ENCODE measurements around the gene LNX1.
"Not testable (repeated sequence)": the region's sequence is repeated elsewhere in the genome, so short reads cannot be mapped to it uniquely, and the experiment has no call there.

The LNX1 gene

DNA sequence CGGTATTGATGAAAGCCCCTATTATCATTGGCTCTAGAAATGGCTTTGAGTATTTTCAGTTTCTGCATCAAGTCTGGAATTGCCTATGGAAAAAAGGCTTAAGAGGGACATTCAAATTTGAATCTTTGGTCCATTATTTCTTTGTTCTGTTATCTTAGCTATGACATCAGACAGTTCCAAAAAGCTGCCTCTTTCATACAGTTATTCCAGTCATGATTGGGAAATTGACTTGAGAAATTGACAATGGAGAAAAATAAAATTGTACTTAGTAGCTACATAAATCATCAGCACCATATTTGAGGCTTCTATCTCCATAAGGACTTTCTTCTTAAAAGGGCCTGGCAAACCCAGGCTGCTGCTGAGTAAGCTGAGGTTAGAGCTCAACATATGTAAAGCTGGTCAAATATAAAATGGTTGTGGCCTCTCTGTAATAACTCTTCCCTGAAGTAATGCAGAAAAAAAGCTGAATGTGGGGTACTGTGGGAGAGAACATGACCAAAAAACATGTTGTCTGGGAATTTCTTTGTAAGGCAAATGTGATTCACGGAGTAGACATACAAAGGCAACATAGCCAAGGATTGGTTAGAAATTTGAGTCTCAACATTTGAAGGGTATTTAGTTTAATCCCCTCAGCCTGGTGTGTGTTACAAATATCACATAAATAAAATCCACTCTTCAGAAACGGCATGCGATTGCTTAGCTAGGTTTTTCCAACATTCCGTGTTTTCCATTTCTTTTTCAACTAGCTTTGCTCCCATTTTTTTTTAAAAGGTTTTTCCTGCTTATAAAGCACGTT lies 100.9 kb downstream of the LNX1 start:
- no peak for DNase-seq

GRCh38 chr4:53489279-53489889 lies 101.9 kb downstream of the LNX1 start:
- DNase-seq = no peak

DNA sequence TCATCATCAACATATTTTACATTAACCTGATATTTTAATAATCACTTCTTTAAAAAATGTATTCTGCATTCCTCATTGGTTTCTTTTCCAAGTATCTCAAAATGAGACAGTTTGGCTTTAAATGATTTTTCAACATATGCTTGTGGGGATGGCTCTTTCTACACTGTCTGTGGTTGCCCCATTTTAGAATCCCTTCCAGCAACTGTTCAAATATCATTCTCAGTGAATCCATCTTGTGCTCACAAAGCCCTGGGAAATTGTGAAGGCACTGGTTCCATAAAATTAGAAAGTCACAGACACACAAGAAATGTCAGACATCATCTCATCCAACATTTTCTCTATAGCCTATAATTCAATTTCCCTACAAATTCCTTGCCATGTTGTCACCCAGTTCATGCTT lies 103.5 kb downstream of the LNX1 start:
- DNase-seq = no peak

- no peak for DNase-seq
Observed at GRCh38 chr4:53485658-53486040, 105.6 kb downstream of the LNX1 start.

DNA sequence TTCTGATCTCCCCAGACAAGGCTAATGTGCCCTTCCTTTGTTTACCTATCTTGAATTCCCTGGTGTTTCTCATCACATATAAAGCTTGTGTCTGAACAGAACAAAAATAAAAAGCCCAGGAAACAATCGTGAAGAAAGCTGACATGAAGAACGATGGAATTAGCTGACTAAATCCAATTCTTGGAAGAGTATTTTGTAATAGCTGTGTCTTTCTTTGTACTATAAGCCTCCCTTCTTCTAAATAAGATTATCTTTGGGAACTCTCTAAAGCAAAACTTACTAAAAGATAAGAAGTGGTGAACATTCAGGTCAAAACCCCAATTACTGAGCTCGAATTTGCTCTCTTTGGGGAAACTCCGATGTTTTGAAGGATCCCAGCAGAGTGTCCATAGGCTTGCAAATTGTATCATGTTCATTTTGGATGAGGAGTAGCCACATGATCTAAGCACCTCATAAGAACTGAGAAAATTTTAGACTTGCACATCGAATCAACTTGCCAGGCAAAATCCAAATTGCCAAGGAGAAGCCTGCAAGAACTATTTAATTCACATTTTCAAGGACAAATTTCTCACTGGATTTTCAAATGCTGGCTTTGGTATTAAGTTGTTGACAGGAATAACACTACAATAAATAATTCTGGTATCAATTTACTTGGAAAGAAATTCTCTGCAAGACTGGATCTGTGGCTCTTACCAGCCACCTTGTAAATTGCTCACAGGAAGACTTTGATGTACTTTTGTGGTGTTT lies 106.2 kb downstream of the LNX1 start:
- no peak for DNase-seq

DNA sequence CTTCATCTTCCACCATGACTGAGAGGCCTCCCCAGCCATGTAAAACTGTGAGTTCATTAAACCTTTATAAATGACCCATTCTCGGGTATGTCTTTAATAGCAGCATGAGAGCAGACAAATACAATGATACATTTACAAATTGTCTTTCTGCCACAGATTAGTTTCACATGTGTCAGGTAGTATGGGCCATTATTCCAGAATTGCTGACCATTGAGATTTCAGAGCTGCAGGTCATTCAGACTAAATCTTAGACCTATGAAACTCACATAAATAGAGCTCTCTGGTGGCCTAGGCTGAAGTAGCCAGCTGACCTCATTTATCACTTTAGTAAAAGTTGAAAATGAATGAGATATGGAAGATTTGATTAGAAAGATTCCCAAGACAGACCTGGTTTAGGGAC lies 108.0 kb downstream of the LNX1 start:
- DNase-seq = no peak

DNA sequence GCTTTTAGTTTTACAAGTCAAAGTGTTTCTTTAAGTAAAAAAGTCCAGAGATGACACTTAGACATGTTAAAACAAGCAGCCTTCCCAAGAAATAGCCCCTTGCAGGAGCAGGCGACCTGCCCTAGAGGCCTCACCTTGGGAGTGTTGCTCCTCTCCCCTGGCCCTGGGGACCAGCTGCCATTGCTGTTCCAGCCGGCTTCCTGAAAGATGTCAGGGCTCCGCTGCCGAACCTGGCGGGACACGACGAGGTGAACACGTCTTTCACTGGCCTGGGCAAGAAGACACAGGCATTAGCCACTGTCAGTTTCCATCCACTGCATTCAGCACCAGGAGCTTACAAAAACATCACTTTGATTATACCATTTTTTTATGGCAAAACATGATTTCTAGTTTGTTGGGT lies 109.7 kb downstream of the LNX1 start:
- DNase-seq = no peak

DNA sequence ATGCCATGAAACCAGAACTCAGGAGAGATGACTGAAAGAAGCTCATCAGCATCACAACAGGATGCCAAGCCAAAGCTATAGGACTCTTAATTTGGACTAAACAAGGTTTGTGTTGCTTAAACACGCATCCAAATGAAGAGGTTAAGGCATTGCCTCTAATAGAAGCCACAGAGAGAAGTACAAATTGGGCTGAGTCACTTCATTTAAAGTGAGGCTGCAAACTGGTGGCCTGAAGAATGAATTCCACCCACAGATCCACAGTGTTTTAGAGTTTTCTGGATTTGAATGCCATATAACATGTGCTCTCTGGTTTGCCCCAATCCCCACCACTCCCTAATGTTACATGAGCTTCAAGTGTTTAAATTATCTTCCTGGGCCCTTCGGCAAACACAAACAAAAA lies 110.4 kb downstream of the LNX1 start:
- DNase-seq = no peak

DNA sequence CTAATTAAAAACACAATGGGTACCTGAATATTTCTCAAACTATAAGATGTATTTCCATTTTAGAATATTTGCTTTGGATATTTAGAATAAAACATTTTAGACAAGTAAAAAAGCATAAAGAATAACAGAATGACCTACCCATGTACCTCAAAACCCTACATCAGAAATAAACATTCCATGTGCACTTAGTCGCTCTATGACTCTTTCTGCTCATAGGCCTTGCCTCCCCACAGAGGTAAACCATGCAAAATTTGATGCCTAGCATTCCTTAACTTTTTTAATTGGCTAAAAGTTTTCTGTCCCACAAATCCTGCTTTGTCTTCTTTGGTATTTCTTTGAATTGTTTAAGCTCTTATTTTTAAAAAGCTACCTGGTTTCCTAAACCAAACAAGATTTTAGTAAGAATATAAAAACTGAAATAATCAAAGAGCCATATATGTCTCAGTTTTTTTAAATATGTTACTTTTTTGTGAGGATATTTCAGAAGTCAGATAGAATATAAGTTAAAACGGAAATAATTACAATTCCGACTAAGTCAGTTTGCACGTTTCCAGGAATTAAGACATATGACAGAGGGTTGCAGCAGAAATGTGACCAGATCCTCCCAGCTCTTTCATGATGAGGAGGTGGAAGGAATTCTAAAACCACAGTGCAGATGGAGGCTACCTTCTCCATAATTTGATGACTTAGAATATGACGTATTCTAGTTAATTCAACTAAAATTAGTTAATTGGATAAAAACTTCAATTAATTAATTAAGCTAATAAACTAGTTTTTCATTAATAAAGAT lies 111.4 kb downstream of the LNX1 start:
- no peak for DNase-seq

DNA sequence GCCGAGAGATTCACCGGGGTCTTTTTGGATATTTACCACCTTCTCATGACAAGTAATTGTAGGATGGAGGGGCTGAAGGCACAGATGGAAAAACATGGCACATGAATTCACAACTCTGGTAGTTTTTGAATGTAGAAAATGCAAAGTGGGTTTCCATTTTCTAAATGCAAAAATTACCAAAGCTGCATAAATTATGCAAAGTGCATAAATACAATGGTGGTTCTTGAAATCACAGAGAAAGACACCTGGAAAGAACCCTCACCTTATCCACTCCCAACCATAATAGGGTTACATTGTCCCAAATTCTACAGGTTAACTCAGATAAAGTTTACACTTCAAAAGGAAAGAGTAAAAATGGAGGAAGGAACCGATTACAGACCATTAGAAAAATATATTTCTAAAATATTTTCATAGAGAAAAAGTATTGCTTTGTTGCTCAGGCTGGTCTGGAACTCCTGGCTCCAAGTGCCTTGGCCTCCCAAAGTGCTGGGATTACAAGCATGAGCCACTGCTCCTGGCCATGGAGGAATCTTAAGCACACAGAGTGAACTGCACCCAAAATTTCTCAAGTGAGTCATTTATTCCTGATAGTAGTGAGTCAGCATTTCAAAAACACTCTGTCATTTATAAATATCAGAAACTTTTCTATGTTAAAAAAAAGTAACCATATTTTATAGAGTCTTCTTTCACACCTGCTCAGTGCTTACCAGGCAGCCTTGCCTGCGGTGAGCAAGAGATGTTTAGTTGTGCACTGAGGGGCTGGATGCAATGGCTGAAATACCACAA lies 112.4 kb downstream of the LNX1 start:
- DNase-seq = no peak

GRCh38 chr4:53477636-53478035 lies 113.7 kb downstream of the LNX1 start:
- DNase-seq = no peak

DNA sequence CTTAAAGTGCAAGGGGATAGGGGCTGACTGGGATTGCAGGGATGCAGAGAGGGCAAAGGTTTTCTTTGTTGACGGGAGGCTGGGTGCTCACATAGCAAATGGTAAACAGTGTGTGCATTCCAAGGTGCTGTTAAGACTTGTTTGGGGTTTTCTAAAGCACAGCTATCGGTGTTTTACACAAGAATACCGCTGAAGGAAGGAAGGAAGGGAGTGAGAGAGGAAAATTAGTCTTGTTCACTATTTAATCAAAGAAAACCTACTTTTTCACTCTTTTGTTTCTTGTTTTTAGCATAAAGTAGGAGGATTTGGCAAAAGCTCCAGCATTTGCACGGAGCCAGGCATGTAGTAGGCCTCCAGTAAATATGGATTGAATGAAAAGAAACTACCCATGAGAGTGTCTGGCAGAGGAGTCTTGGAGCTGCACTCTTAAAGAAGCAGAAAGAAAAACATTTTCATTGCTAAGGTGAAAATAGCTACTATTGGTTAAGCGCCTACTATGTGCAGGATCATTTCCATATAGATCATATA lies 114.2 kb downstream of the LNX1 start:
- no peak for DNase-seq

DNA sequence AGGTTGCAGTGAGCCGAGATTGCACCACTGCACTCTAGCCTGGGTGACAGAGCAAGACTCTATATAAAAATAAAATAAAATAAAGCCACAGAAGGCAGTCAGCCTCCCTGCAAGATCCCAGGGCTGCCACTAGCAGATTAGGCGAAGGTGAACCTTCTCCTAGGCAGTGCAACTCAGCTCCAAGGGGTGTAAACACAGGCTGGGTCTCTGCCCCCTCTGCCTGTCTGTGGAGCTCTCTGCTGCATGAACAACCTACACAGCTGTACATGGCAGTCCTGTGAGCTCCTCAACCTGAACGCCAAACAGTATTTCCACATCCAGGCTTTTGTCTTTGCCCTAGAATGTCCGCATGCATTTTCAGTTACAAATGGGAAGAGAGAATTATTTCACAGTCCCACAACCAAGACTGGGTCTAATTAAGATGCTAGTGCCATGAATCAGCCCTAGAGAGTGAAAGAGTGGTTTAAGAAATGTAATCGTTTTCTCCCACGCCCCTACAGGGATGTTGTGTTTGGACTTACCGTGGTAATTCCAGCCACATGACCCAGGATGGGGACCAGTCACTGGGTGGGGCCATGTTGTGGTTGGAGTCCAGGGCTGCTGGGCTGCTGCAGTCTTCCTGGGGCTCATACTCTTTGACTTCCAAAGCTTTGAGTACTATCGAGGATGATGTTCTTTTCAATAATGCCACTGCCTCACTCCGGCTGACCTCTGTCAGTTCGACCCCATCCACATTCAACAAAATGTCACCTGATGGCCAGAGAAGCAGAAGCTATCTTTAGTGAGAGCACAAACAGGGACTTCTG lies 114.9 kb downstream of the LNX1 start:
- no peak for DNase-seq

DNA sequence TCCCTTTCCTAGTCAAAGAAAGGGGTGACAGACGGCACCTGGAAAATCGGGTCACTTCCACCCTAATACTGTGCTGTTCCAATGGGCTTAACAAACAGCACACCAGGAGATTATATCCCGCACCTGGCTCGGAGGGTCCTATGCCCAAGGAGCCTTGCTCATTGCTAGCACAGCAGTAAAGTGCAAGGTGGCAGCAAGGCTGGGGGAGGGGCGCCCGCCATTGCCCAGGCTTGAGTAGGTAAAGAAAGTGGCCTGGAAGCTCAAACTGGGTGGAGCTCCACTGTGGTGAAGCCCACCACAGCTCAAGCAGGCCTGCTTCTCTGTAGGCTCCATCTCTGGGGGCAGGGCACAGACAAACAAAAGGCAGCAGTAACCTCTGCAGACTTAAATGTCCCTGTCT lies 124.7 kb downstream of the LNX1 start:
- not testable (repeated sequence) for DNase-seq

GRCh38 chr4:53465891-53466290 lies 125.4 kb downstream of the LNX1 start:
- DNase-seq = no peak

DNA sequence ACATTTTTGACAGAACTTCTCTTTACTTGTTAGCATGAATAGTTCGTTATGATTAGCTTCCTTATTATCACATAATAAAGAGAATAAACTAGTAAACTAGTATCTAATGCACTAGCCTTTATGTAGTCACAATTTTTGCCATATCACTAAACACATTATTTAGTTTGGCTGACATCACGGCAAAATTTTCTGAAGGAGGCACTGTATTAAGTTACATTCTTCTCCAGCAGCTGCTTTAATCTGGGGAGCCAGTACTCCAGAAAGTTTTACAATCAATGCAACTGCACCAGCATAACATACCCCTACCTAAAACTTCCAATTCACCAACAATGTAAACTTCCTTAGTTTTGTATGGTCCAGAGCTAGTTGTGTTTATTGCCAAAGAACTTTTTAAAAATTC lies 126.0 kb downstream of the LNX1 start:
- no peak for DNase-seq

DNA sequence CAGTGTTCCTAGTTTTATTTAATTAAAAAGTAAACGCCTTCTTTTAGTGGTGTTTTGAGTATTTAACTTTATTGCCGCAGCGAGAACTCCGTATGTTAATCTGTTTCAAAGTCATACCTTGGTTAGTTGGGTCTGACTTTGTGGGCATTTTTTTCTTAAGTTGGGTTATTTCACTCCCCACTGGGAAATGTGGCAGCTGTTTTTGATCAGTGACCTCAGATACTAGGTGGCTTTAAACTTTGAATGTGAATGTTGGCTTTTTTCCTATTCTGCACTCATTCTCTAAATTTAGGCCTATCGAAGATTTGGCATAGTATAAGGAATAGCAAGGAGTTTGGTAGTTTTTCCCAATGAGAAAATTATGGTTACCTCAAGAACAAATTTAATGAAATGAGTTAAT lies 127.9 kb downstream of the LNX1 start:
- DNase-seq = no peak

GRCh38 chr4:53461244-53461643 lies 130.0 kb downstream of the LNX1 start:
- no peak for DNase-seq

GRCh38 chr4:53459548-53459947 lies 131.7 kb downstream of the LNX1 start:
- DNase-seq = no peak

DNA sequence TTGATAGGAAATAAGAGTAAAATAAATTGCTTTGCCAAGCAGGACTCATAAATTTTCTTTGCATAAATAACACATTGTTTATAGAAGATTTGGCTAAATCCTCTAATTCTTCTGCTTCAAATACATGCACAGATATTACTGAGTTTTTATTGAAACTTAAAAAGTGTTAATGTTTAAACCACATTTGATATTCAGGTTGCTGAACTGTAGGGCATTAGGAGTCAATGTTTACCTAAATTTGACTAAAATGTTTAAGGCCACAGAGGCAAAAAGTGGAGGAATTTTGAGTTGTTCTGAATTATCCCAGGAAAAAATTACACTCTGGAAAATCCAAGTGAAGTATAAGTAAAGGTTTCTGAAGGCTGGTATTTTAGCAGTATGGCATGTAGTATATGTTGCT lies 135.1 kb downstream of the LNX1 start:
- DNase-seq = no peak

DNA sequence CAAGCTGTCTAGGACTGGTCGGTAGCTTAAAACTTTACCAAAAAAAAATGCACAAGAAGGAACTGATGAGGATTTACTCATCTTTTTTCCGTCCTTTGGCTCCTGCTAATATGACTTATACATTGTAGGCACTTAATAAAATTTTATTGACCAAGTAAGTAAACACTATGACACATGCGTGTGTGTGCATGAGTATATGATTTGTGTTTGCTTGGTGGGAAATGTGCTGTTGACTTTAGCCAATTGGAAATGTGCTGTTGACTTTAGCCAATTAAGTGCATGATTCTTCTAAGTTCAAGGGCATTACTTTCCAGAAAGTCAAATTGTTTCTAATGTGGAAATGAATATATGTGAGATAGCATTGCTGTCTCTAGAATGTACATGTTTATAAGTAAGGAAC lies 135.5 kb downstream of the LNX1 start:
- DNase-seq = no peak
